ENCODE data around the gene MAPK1. TPM values are rescaled to one million over a fixed set of nuclear protein-coding genes. Genes with fewer than 3 reads are reported as not detected.
"Not testable (repeated sequence)": the region's sequence is repeated elsewhere in the genome, so short reads cannot be mapped to it uniquely, and the experiment has no call there.

Gene MAPK1
- total and polyA plus RNA-seq, 7 donors = 18.0 to 73.2 (median 44.1) TPM

- no peaks in the 10 kb centered on the region for H3K27me3 ChIP-seq
- intact Hi-C loops (cut with DNase I) = no loop called here
- no peaks in the 10 kb centered on the region for H3K4me1 ChIP-seq
- TF ChIP-seq EP300 (IDR thresholded peaks at IDR 0.05) = no peak
- no peak for TF ChIP-seq CTCF (IDR thresholded peaks at IDR 0.05)
- no peak for TF ChIP-seq POLR2AphosphoS5 (IDR thresholded peaks at IDR 0.05)
- TF ChIP-seq POLR2A (IDR thresholded peaks at IDR 0.05) = no peak
- no peak overlapping the region for H3K4me3 ChIP-seq
- no peak for DNase-seq
- no peaks in the 10 kb centered on the region for H3K9me3 ChIP-seq
- WGBS, 2 donors = 62 to 63% methylated on average over 4 of the region's 4 CpGs
- H3K36me3 ChIP-seq = no peaks in the 10 kb centered on the region
- H3K27ac ChIP-seq = no peak overlapping the region
Measured at GRCh38 chr22:21719024-21719423, 148.4 kb downstream of the MAPK1 start.

- peaks cover 0 to 1% (median under 1%) of the 10 kb centered on the region in 4 donors for H3K4me1 ChIP-seq
- H3K27ac ChIP-seq = no peak overlapping the region
- no peaks in the 10 kb centered on the region for H3K36me3 ChIP-seq
- no peak for DNase-seq
- H3K27me3 ChIP-seq = no peaks in the 10 kb centered on the region
- H3K4me3 ChIP-seq = no peak overlapping the region
- TF ChIP-seq POLR2AphosphoS5 (IDR thresholded peaks at IDR 0.05) = no peak
- no peak for TF ChIP-seq CTCF (IDR thresholded peaks at IDR 0.05)
- TF ChIP-seq EP300 (IDR thresholded peaks at IDR 0.05) = no peak
- no peak for TF ChIP-seq POLR2A (IDR thresholded peaks at IDR 0.05)
- H3K9me3 ChIP-seq = no peaks in the 10 kb centered on the region
- 70 to 77% methylated on average over 4 of the region's 4 CpGs for WGBS, 2 donors
- intact Hi-C loops (cut with DNase I) = no loop called here
Measured at GRCh38 chr22:21718499-21718898, 148.9 kb downstream of the MAPK1 start.

GRCh38 chr22:21716395-21717122 is 150.9 kb downstream of the MAPK1 start:
- peaks cover 0 to 12% (median 6%) of the 10 kb centered on the region in 4 donors for H3K4me1 ChIP-seq
- H3K4me3 ChIP-seq; DNase-seq; H3K27me3 ChIP-seq; H3K9me3 ChIP-seq; H3K27ac ChIP-seq; H3K36me3 ChIP-seq; intact Hi-C loops (cut with DNase I): not testable (repeated sequence)
- 93 to 95% methylated on average over 14 of the region's 15 CpGs for WGBS, 2 donors

- no peak overlapping the region for H3K4me3 ChIP-seq
- no peaks in the 10 kb centered on the region for H3K9me3 ChIP-seq
- peaks cover 0 to 12% (median 6%) of the 10 kb centered on the region in 4 donors for H3K4me1 ChIP-seq
- no peak for TF ChIP-seq CTCF (IDR thresholded peaks at IDR 0.05)
- no peak for TF ChIP-seq POLR2AphosphoS5 (IDR thresholded peaks at IDR 0.05)
- no peak for TF ChIP-seq EP300 (IDR thresholded peaks at IDR 0.05)
- no peak for TF ChIP-seq POLR2A (IDR thresholded peaks at IDR 0.05)
- H3K36me3 ChIP-seq = no peaks in the 10 kb centered on the region
- H3K27me3 ChIP-seq = no peaks in the 10 kb centered on the region
- H3K27ac ChIP-seq = no peak overlapping the region
- intact Hi-C loops (cut with DNase I) = loop anchor here (5.0 kb wide), 1 partner anchor 153 kb away; the partner anchor contains the start of gene MAPK1
- no peak for DNase-seq
- WGBS, 2 donors = 69 to 88% methylated on average over 3 of the region's 3 CpGs
Measured at GRCh38 chr22:21714786-21715185, 152.7 kb downstream of the MAPK1 start.

- Histone ChIP-seq H3K9me3 (no peaks in the 10 kb centered on the region), H3K4me3 (no peak overlapping the region), H3K27ac (no peak overlapping the region), H3K4me1 (peaks cover 0 to 12% (median 6%) of the 10 kb centered on the region in 4 donors), H3K27me3 (no peaks in the 10 kb centered on the region), H3K36me3 (no peaks in the 10 kb centered on the region)
- TF ChIP-seq CTCF (IDR thresholded peaks at IDR 0.05) = no peak
- intact Hi-C loops (cut with DNase I) = loop anchor here (5.0 kb wide), 1 partner anchor 153 kb away; the partner anchor contains the start of gene MAPK1
- 75 to 89% methylated on average over 32 of the region's 32 CpGs for WGBS, 2 donors
- no peak for DNase-seq
Measured at GRCh38 chr22:21714059-21714770, 153.2 kb downstream of the MAPK1 start.
